ENCODE data around the gene ICOS.

ICOS gene

DNA sequence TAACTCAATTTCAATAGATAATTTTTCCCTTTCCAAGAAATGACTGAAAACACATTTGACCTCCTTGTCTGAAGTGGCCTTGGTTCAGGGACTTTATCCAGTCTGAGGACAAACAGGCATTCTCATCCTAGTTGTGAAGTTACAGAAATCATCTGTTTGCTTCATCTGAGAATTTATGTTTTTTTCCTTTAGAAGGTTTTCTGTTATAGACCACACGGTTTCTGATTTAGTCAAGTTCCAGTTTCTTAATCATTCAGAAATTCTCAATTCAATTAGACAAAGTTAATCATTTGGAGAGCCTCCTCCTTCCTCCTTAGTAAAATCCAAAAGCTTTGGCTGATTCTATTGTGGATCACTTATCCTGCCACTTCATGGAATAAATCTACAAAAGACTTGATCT is 60.9 kb downstream of the ICOS start:
- Mint-ChIP-seq H3K4me1 (ENCODE audit: low read depth) (peaks cover 66% of the 10 kb centered on the region), H3K4me3 (peak overlapping the region; percentile 7), H3K27ac (no peak overlapping the region), H3K36me3 (ENCODE audit: low read depth) (peaks cover 5% of the 10 kb centered on the region), H3K9me3 (peaks cover 15% of the 10 kb centered on the region), H3K27me3 (ENCODE audit: low read depth) (peaks cover 3% of the 10 kb centered on the region)
- no peak for DNase-seq (ENCODE audit: low spot score)

DNA sequence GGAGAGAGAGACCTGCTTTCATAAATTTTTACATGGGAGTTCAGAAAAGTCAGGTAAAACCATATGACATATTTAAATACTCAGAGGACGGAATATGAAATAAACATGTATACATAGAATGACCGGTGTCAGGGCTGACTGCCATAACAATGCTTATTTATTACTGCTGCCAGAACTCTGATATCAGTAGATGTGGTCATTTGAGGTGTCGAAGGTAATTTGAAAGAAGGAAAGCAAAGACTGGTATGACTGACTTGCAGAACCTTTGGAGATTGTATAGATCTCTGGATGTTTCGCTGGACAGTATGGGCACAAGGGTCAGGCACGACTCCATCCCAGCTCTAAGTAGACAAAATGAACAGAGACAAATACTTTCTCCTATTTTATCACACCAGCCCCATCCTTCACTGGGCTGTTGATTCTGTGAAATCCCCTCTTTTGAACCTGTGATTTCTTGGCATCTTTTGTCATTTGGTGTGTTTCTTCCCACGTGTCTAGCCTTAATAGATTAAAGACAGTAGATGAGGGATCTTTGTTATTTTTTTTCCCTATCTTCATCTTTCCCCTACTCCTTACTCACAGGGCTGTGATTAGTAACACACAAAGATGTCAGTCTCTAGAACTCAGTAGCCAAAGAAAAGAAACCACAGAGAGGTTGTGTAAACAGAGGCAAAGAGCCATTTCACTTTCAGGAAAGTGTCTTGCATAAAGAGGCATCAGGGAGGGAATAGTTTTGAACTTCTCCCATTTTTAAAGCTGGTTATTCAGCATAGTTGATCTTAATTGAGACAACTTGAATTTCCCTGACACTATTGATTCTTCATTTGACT is 61.6 kb downstream of the ICOS start:
- Mint-ChIP-seq H3K36me3 (ENCODE audit: low read depth) (peaks cover 5% of the 10 kb centered on the region), H3K27me3 (ENCODE audit: low read depth) (peaks cover 3% of the 10 kb centered on the region), H3K27ac (no peak overlapping the region)

DNA sequence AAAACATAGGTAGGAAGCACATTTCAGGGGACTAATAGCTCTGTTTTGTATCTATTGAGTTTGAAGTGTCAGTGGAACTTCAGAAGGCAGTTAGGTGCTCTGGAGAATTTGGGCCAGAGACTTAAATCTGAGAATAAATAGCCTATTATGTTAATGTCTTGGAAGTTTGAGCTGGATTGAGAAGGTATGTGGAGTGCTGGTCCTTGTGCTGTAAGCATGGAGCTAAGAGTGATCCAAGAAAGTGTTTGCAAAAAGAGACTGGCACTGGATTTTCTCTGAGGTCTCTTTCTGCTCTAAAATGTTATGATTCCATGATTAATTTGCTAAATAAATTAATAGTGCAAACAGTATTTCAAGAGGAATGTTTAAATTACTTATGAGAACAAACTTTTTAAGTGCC is 63.3 kb downstream of the ICOS start:
- no peak overlapping the region for H3K27ac Mint-ChIP-seq

More for the DNA sequence above, 61.6 kb downstream of the ICOS start:
- Mint-ChIP-seq H3K4me1 (ENCODE audit: low read depth) (peaks cover 72% of the 10 kb centered on the region), H3K4me3 (peak overlapping the region; percentile 22), H3K9me3 (peaks cover 15% of the 10 kb centered on the region)
- DNase-seq (ENCODE audit: low spot score) = peak; percentile 21

DNA sequence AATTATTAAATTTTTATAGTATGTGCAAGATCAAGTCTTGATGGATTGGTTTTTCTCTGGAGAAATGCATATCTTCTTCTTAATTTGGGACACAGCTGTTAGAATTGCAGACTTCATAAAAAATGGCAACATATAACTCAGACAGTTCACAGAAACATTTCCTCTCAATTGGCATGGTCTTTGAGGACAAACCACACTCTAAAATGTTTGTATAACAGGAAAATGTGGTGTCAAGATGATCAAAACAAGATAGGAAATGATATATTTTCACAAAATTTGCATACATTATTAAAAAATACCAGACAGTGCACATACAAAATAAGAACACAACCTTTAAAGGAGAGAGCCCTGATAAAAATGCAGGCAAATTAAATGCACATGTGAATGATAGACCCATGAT is 63.9 kb downstream of the ICOS start:
- peak overlapping the region; percentile 21 for H3K4me3 Mint-ChIP-seq
- no peak for DNase-seq (ENCODE audit: low spot score)
- peaks cover 13% of the 10 kb centered on the region for H3K9me3 Mint-ChIP-seq
- peak overlapping the region; percentile 22 for H3K27ac Mint-ChIP-seq
- peaks cover 79% of the 10 kb centered on the region for H3K4me1 Mint-ChIP-seq (ENCODE audit: low read depth)
- peaks cover 3% of the 10 kb centered on the region for H3K27me3 Mint-ChIP-seq (ENCODE audit: low read depth)
- peaks cover 11% of the 10 kb centered on the region for H3K36me3 Mint-ChIP-seq (ENCODE audit: low read depth)

More for the DNA sequence above, 63.3 kb downstream of the ICOS start:
- Mint-ChIP-seq H3K27me3 (ENCODE audit: low read depth) (peaks cover 3% of the 10 kb centered on the region), H3K4me1 (ENCODE audit: low read depth) (peaks cover 79% of the 10 kb centered on the region), H3K4me3 (peak overlapping the region; percentile 21), H3K9me3 (peaks cover 14% of the 10 kb centered on the region), H3K36me3 (ENCODE audit: low read depth) (peaks cover 11% of the 10 kb centered on the region)
- DNase-seq (ENCODE audit: low spot score) = no peak

DNA sequence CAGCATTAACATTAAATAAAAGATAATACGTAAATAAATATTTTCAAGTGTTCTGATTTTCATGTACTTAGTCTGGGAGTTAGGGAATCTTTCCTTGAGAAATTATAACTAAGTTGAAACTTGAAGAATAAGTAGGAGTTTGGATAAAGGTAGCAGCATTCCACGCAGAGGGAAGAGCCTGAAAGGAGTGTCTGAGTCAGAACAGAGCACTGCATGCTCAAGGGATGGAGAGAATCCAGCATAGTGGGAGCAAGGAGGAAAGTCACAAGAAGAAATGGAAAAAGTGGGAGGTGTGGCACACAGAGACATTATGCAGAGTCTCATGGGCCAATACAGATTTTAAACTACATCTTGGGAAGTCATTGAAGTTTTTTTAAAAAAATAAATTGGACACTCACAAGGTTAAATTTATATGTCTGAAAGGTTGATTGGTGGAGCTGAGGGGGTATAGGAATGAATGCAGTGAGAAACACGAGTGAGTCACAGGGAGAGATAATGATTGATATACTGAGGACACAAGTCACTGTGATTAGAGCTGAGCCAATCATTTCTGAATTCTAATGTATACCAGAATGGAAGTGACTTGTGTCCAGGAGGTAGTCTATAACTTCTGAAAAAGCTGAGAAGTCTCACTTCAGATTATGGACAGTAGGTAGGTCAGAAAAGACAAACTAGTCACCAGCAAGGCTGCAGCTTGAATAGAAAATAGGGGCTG is 66.9 kb downstream of the ICOS start:
- Mint-ChIP-seq H3K4me1 (ENCODE audit: low read depth) (peaks cover 79% of the 10 kb centered on the region), H3K27ac (no peak overlapping the region), H3K36me3 (ENCODE audit: low read depth) (peaks cover 27% of the 10 kb centered on the region), H3K27me3 (ENCODE audit: low read depth) (peaks cover 3% of the 10 kb centered on the region), H3K9me3 (peaks cover 29% of the 10 kb centered on the region), H3K4me3 (no peak overlapping the region)
- no peak for DNase-seq (ENCODE audit: low spot score)

DNA sequence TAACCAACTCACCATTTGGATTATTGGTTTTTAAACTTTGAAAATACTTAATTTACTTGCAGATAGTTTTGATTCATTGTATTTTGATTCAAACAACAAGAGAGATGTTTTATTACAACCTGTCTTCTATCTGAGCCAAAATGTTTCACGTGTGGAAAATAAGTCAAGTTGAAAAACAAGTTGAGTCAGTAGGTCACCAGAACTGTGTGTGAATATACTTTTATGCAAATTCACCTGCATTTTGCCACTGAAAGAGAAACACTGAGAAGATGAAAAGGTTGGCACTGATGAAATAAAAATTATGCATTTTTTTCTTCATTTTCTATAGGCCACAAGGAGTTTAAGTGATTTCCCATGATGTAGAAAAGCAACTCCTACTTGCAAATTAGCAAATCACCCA is 68.3 kb downstream of the ICOS start:
- H3K9me3 Mint-ChIP-seq = peaks cover 29% of the 10 kb centered on the region
- peaks cover 64% of the 10 kb centered on the region for H3K4me1 Mint-ChIP-seq (ENCODE audit: low read depth)
- H3K27ac Mint-ChIP-seq = no peak overlapping the region
- peaks cover 3% of the 10 kb centered on the region for H3K27me3 Mint-ChIP-seq (ENCODE audit: low read depth)
- DNase-seq (ENCODE audit: low spot score) = no peak
- H3K4me3 Mint-ChIP-seq = no peak overlapping the region
- H3K36me3 Mint-ChIP-seq (ENCODE audit: low read depth) = peaks cover 28% of the 10 kb centered on the region

DNA sequence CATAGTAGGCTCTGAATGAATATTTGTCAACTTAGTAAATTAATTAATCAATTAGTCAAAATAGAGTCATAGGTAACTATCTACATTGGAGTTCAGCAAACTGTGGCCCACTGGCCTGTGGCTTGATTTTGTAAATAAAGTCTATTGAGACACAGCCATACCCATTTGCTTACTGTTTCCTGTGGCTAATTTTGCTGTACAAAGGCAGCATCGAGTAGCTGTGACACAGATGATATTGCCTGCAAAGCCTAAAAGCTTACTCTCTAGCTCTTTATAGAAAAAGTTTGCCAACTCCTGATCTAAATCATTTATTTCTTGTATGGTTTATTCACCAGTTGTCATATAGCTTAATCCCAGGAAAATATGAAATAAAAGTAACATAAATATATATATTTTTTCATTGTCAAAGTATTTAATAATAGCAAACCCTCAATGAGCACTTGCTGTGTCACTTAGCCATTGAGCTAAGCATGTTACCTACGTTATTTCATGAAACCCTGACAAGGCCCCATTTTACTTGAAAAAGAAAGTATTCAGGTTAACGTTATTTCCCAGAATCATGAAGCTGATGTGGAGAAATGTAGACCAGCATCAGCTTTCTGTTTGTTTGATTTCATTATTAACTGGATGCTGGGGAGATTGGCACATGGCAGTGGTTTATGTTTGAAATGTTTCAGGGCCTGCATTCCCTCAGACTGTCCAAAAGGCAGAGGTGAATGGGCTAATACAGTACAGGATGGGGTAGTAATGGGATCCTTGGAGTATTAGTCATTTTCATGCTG is 69.6 kb downstream of the ICOS start:
- H3K4me3 Mint-ChIP-seq = peak overlapping the region; percentile 19
- H3K4me1 Mint-ChIP-seq (ENCODE audit: low read depth) = peaks cover 57% of the 10 kb centered on the region
- peaks cover 28% of the 10 kb centered on the region for H3K9me3 Mint-ChIP-seq
- peaks cover 27% of the 10 kb centered on the region for H3K36me3 Mint-ChIP-seq (ENCODE audit: low read depth)
- DNase-seq (ENCODE audit: low spot score) = no peak
- peaks cover 2% of the 10 kb centered on the region for H3K27me3 Mint-ChIP-seq (ENCODE audit: low read depth)
- H3K27ac Mint-ChIP-seq = peak overlapping the region; percentile 78

DNA sequence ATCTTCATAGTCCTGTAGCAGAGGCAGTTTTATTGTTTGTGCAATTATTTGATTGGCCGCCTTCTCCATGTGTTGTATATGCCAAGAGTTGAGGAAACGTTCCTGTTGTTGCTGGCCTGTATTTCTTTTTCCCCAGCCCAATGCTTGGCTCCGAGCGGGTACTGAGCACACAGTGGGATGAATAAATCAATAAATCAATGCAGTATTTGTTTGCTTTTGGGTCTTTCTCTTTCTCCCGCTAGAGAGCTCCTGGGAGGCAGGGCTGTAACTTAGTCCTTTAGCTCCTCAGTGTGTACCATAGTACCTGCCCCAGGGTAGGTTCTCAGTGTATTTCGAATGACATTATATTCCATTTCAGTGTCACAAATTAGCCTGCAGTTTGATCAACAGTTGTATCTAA is 71.8 kb downstream of the ICOS start:
- Mint-ChIP-seq H3K4me3 (no peak overlapping the region), H3K27me3 (ENCODE audit: low read depth) (no peaks in the 10 kb centered on the region), H3K27ac (no peak overlapping the region), H3K9me3 (peaks cover 18% of the 10 kb centered on the region), H3K4me1 (ENCODE audit: low read depth) (peaks cover 43% of the 10 kb centered on the region), H3K36me3 (ENCODE audit: low read depth) (peaks cover 26% of the 10 kb centered on the region)
- no peak for DNase-seq (ENCODE audit: low spot score)

DNA sequence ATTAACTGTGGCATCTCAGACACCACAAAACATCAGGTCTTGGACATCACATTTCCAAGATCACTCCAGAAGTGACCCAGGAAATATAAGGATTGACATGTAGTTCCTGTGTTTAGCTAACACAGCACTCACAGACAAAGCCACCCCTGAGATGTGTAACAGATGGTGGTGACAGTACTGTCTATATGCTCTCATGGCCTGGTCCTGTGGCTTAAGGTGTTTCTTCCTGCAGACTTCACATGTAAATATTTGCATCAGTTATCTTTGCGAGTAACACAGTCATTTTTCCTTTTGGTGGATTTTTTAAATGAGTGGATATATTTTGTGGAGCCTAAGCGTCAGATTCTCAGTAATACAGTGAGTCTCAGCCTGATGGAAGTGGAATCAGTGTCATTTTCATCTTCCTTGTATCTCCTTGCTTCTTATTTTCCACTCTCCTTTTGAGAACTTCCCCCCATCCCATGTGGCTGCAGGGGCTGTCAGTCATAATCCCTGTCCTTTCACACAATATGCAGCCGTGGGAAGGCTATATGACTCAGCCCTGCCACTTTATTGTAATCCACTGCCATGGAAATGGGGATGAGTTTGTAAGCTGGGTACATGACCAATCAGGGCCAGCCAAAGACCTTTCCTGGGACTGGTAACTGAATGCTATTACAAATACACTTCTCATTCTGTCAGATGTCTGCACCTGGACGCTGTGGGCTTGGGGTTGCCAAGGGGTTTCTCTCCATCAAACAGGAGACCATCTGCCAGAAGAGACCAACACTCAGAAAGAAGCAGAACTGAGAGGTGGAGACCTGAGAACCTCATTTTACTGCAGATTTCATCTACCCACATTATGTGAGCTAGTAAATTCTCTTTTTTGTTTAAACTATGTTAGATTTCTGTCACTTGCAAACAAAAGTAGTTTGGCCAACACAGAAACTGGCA is 74.3 kb downstream of the ICOS start:
- Mint-ChIP-seq H3K4me3 (no peak overlapping the region), H3K27ac (no peak overlapping the region), H3K27me3 (ENCODE audit: low read depth) (peaks cover 6% of the 10 kb centered on the region)

More for the DNA sequence above, 74.3 kb downstream of the ICOS start:
- Mint-ChIP-seq H3K4me1 (ENCODE audit: low read depth) (peaks cover 30% of the 10 kb centered on the region), H3K9me3 (peaks cover 20% of the 10 kb centered on the region), H3K36me3 (ENCODE audit: low read depth) (peaks cover 16% of the 10 kb centered on the region)
- DNase-seq (ENCODE audit: low spot score) = no peak
